ENCODE measurements around the gene KCNQ1. TPM values are rescaled to one million over a fixed set of nuclear protein-coding genes. Genes with fewer than 3 reads are reported as not detected.

The KCNQ1 gene
- total RNA-seq, 1 experiment from 2014 or later = 2.5 TPM

- TF ChIP-seq ARID4B (CRISPR knock-in tag; IDR thresholded peaks at IDR 0.05; ENCODE audit: borderline replicate concordance) = no peak
- TF ChIP-seq, protein P1, sequence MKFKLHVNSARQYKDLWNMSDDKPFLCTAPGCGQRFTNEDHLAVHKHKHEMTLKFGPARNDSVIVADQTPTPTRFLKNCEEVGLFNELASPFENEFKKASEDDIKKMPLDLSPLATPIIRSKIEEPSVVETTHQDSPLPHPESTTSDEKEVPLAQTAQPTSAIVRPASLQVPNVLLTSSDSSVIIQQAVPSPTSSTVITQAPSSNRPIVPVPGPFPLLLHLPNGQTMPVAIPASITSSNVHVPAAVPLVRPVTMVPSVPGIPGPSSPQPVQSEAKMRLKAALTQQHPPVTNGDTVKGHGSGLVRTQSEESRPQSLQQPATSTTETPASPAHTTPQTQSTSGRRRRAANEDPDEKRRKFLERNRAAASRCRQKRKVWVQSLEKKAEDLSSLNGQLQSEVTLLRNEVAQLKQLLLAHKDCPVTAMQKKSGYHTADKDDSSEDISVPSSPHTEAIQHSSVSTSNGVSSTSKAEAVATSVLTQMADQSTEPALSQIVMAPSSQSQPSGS (CRISPR knock-in tag; IDR thresholded peaks at IDR 0.05; ENCODE audit: borderline replicate concordance, low read depth) = no peak
- no peak for TF ChIP-seq ZNF232 (CRISPR knock-in tag; IDR thresholded peaks at IDR 0.05)
- TF ChIP-seq ZNF423 (CRISPR knock-in tag; IDR thresholded peaks at IDR 0.05) = no peak
- no peak for TF ChIP-seq ERG (CRISPR knock-in tag; IDR thresholded peaks at IDR 0.05)
- no peak for TF ChIP-seq E2F5 (CRISPR knock-in tag; IDR thresholded peaks at IDR 0.05)
- no peak for TF ChIP-seq KAT7 (CRISPR knock-in tag; IDR thresholded peaks at IDR 0.05; ENCODE audit: borderline replicate concordance)
Measured at GRCh38 chr11:2836315-2837095, 391.7 kb downstream of the KCNQ1 start (continued).

DNA sequence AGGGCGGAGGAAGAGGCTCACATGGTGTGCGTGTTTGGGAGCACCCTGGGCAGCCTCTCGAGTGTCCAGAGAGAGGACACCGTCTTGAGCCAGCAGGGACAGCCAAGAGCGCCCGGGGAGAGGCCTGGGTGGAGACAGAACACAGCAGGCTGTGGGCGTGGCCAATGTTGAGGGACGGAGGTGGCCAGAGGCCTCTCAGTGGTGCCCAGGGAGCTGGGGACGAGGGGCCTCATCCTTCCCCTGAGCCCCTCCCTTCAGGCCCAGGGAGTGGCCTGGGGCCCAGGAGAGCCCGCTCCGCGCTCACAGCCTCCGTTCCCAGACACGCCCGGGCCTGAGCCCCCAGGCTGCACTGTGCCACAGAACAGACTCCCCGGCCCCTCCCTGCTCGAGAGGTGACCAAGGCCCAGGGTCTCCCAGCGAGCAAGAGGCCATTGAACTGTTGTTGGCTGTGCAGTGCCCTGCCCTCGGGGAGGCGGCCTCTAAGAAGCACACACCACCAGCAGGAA, 392.3 kb downstream of the KCNQ1 start:
- CTCF ChIA-PET = interaction anchor here (0.6 to 1.5 kb wide), 4 partner anchors 46 to 54 kb away, joined by 3 to 6 read pairs (median 3); no protein-coding TSS in a partner anchor
- H3K4me1 Mint-ChIP-seq = peaks cover 19% of the 10 kb centered on the region
- peaks cover 48% of the 10 kb centered on the region for H3K27me3 Mint-ChIP-seq (ENCODE audit: low read depth)
- POLR2A ChIA-PET = no interaction called here
- peak; percentile 43 for ATAC-seq
- H3K36me3 Mint-ChIP-seq = no peaks in the 10 kb centered on the region
- DNase-seq (ENCODE audit: low spot score) = peak; percentile 63
- H3K27ac Mint-ChIP-seq = no peak overlapping the region
- no peaks in the 10 kb centered on the region for H3K9me3 Mint-ChIP-seq
- no peak overlapping the region for H3K4me3 Mint-ChIP-seq
- TF ChIP-seq AR (CRISPR knock-in tag; IDR thresholded peaks at IDR 0.05) = no peak
- TF ChIP-seq ZNF416 (CRISPR knock-in tag; IDR thresholded peaks at IDR 0.05) = no peak
- TF ChIP-seq ERG (CRISPR knock-in tag; IDR thresholded peaks at IDR 0.05) = no peak
- TF ChIP-seq, protein P2, sequence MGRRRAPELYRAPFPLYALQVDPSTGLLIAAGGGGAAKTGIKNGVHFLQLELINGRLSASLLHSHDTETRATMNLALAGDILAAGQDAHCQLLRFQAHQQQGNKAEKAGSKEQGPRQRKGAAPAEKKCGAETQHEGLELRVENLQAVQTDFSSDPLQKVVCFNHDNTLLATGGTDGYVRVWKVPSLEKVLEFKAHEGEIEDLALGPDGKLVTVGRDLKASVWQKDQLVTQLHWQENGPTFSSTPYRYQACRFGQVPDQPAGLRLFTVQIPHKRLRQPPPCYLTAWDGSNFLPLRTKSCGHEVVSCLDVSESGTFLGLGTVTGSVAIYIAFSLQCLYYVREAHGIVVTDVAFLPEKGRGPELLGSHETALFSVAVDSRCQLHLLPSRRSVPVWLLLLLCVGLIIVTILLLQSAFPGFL (CRISPR knock-in tag; IDR thresholded peaks at IDR 0.05; ENCODE audit: borderline replicate concordance) = no peak
- no peak for TF ChIP-seq GRHL2 (CRISPR knock-in tag; IDR thresholded peaks at IDR 0.05; ENCODE audit: insufficient replicate concordance, severe bottlenecking)
- TF ChIP-seq, protein P1 (CRISPR knock-in tag; IDR thresholded peaks at IDR 0.05; ENCODE audit: borderline replicate concordance, low read depth) = no peak
- TF ChIP-seq OVOL2 (CRISPR knock-in tag; IDR thresholded peaks at IDR 0.05; ENCODE audit: borderline replicate concordance) = no peak
- no peak for TF ChIP-seq SP1 (CRISPR knock-in tag; conservative IDR thresholded peaks at IDR 0.05)
- TF ChIP-seq CREB1 (CRISPR knock-in tag; IDR thresholded peaks at IDR 0.05) = no peak
- no peak for TF ChIP-seq ZNF138 (CRISPR knock-in tag; conservative IDR thresholded peaks at IDR 0.05)
- no peak for TF ChIP-seq EMX1 (CRISPR knock-in tag; IDR thresholded peaks at IDR 0.05)
- TF ChIP-seq ETV6 (CRISPR knock-in tag; IDR thresholded peaks at IDR 0.05) = no peak
- no peak for TF ChIP-seq TEAD4 (CRISPR knock-in tag; IDR thresholded peaks at IDR 0.05)

Data from WTC11 (cell line).